Fibroblast of the conjunctiva (primary cell): ENCODE results near the gene FAM186B.

Experiments
- DNase-seq: peaks from one replicate; pipeline ENCODE4 v3.0.0-alpha.2; 2010; ENCODE audit warnings: low read depth

FAM186B gene

DNA sequence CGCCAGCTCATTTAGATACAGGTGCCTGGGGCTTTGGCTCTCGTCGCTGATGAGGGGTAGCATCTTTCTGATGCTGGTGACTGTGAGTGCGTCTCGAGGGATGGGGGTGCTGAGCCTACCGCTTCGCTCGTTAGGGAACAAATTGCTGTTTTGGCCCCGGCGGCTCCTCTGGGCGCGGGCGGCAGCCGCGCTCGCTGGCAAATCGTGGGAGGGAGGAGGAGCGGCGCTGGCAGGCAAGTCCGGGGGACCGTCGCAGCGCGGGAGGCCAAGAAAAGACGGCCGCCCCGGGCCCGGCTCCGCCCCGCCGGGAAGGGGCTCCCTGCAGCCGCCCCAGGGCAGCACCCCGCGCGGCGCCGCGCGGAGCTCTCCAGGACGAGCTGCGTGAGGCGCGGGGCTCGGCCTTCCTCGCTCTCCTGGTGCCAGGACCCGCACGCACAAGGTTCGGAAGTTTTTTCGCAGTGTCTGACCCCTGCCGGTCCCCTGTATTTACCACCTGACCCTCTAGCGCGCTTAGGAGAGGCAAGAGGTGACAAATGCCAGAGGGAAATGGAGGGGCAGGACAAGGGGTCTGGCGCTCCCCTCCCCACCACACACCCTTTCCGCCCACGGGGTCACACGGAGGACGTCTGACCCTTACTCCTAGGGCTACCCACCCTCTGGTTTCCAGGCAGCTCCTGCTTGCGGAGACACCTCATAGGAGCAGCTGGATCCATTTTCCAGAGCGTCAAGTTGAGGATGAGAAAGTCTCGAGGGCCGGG lies 67.5 kb downstream of the FAM186B start:
- no peak for DNase-seq
